Measurements from ENCODE around the gene CHRNA10. TPM values are rescaled to one million over a fixed set of nuclear protein-coding genes. Genes with fewer than 3 reads are reported as not detected.
A peak's percentile ranks its signal among the peaks of the same experiment; 100 is the strongest.

CHRNA10 gene
- total RNA-seq, 1 experiment from 2014 or later: 3.0 TPM

- Histone ChIP-seq H3K27me3 (ENCODE audit: insufficient read depth, low read length) (no peaks in the 10 kb centered on the region), H3K4me3 (replicated peaks in 1 of 2; ENCODE audit: low read depth in 1 of 2, low read length in 2 of 2) (no peak overlapping the region), H3K79me2 (ENCODE audit: insufficient read depth, low read length) (no peaks in the 10 kb centered on the region), H3K4me1 (ENCODE audit: control insufficient read depth in 1 of 2, insufficient read depth in 2 of 2, low read length in 2 of 2) (peaks cover 0 to 6% of the 10 kb centered on the region in 2 experiments; a peak in 1 of 4 replicates), H3K4me2 (ENCODE audit: low read length) (no peak overlapping the region), H3K9me2 (ENCODE audit: insufficient read depth) (no peaks in the 10 kb centered on the region), H2AFZ (ENCODE audit: low read depth, low read length, poor library complexity, severe bottlenecking) (no peak overlapping the region), H3K9me3 (ENCODE audit: control insufficient read depth in 1 of 2, insufficient read depth in 1 of 2, low read depth in 1 of 2, low read length in 2 of 2) (0 out of 4 replicates have a peak, but pooled peaks cover 0 to 3% of the 10 kb centered on the region in 2 experiments), H3K9ac (ENCODE audit: low read length) (no peak overlapping the region), H4K20me1 (ENCODE audit: insufficient read depth) (no peaks in the 10 kb centered on the region), H3K27ac (ENCODE audit: low read depth, low read length) (peak overlapping the region; percentile 18; the same call in 1 of the 2 replicates), H3K36me3 (ENCODE audit: control insufficient read depth in 1 of 2, insufficient read depth in 2 of 2, low read length in 2 of 2) (no peaks in the 10 kb centered on the region)
- ChIA-PET RAD21 (ENCODE audit: low non-redundant PET in 1 of 2, low total read pairs in 2 of 2, uncharacterized antibody in 2 of 2, unreplicated experiment in 2 of 2) (no interaction called here), POLR2A (no interaction called here), CTCF (no interaction called here)
- intact Hi-C loops (cut with micrococcal nuclease): no loop called here
- BruUV-seq (replicated peaks): no TSS peak
- TF ChIP-seq CTCF (IDR thresholded peaks at IDR 0.05 in 2 of 3, conservative IDR thresholded peaks at IDR 0.05 in 1 of 3; ENCODE audit: borderline replicate concordance in 1 of 3, insufficient read depth in 1 of 3, low read depth in 2 of 3, low read length in 2 of 3): no peak
- no peak for TF ChIP-seq YY1 (IDR thresholded peaks at IDR 0.05; ENCODE audit: extremely low read depth, insufficient replicate concordance, low read depth, low read length)
- TF ChIP-seq JUND (IDR thresholded peaks at IDR 0.05): no peak
- no peak for TF ChIP-seq SRF (IDR thresholded peaks at IDR 0.05; ENCODE audit: low read depth)
- TF ChIP-seq ELF1 (IDR thresholded peaks at IDR 0.05; ENCODE audit: borderline replicate concordance, low read depth): no peak
- no peak for TF ChIP-seq ATF3 (IDR thresholded peaks at IDR 0.05)
- no peak for TF ChIP-seq RAD21 (IDR thresholded peaks at IDR 0.05; ENCODE audit: low read depth)
- TF ChIP-seq ZFX (IDR thresholded peaks at IDR 0.05): no peak
- no peak for TF ChIP-seq REST (IDR thresholded peaks at IDR 0.05; ENCODE audit: low read depth)
- no peak for TF ChIP-seq POLR2AphosphoS5 (IDR thresholded peaks at IDR 0.05; ENCODE audit: low read depth, low read length)
- no peak for TF ChIP-seq SP1 (IDR thresholded peaks at IDR 0.05; ENCODE audit: low read depth)
- TF ChIP-seq EZH2 (IDR thresholded peaks at IDR 0.05): no peak
- TF ChIP-seq POLR2A (IDR thresholded peaks at IDR 0.05; ENCODE audit: borderline replicate concordance, extremely low read depth, insufficient read depth, insufficient read length): no peak
- DNase-seq (ENCODE audit: low read depth, low spot score) (no peak), ATAC-seq (no peak)
Measured at GRCh38 chr11:3615998-3616397, 55.2 kb downstream of the CHRNA10 start.

Other genes starting within 250 kb of the CHRNA10 start
- 5.6 TPM for gene ART5, start 29.4 kb downstream of the CHRNA10 start, total RNA-seq (2021; ENCODE audit: unreplicated experiment)
- gene ART1, start 26.3 kb downstream of the CHRNA10 start, total RNA-seq (2021; ENCODE audit: unreplicated experiment): not detected
- gene NUP98, start 126.2 kb upstream of the CHRNA10 start, total RNA-seq (2021; ENCODE audit: unreplicated experiment): 98.4 TPM
- 30.5 TPM for gene PGAP2, start 137.2 kb upstream of the CHRNA10 start, total RNA-seq (2021; ENCODE audit: unreplicated experiment)
- gene RHOG, start 169.6 kb upstream of the CHRNA10 start, total RNA-seq (2021; ENCODE audit: unreplicated experiment): 49.1 TPM
- gene STIM1, start 184.3 kb upstream of the CHRNA10 start, total RNA-seq (2021; ENCODE audit: unreplicated experiment): 22.3 TPM

Data from HCT116 (cell line).